ENCODE results near the gene MBNL1.
"Not testable (repeated sequence)": the region's sequence is repeated elsewhere in the genome, so short reads cannot be mapped to it uniquely, and the experiment has no call there.

The MBNL1 gene

GRCh38 chr3:152416808-152417580 is 148.3 kb downstream of the MBNL1 start:
- DNase-seq, result no peak

GRCh38 chr3:152419748-152420147 is 151.0 kb downstream of the MBNL1 start:
- no peak for DNase-seq

GRCh38 chr3:152421162-152421561 is 152.4 kb downstream of the MBNL1 start:
- no peak for DNase-seq

- DNase-seq, result no peak
These were observed 157.7 kb downstream of the MBNL1 start for GRCh38 chr3:152426393-152426792.

- DNase-seq, result no peak
These were observed 159.8 kb downstream of the MBNL1 start for GRCh38 chr3:152428577-152428976.

GRCh38 chr3:152430223-152431002 is 161.7 kb downstream of the MBNL1 start:
- no peak for DNase-seq

- DNase-seq, result no peak
These were observed 165.4 kb downstream of the MBNL1 start for GRCh38 chr3:152434142-152434541.

GRCh38 chr3:152435210-152435609 is 166.5 kb downstream of the MBNL1 start:
- DNase-seq, result not testable (repeated sequence)

GRCh38 chr3:152436707-152437590 is 168.2 kb downstream of the MBNL1 start:
- DNase-seq, result no peak

GRCh38 chr3:152438181-152438580 is 169.5 kb downstream of the MBNL1 start:
- no peak for DNase-seq

- no peak for DNase-seq
These were observed 170.0 kb downstream of the MBNL1 start for GRCh38 chr3:152438706-152439105.

- not testable (repeated sequence) for DNase-seq
These were observed 171.5 kb downstream of the MBNL1 start for GRCh38 chr3:152440243-152440642.

- no peak for DNase-seq
These were observed 174.7 kb downstream of the MBNL1 start for GRCh38 chr3:152443212-152444023.

GRCh38 chr3:152444029-152444641 is 175.4 kb downstream of the MBNL1 start:
- DNase-seq, result peak in 1 of 2 donors; percentile 58

GRCh38 chr3:152445212-152445611 is 176.5 kb downstream of the MBNL1 start:
- no peak for DNase-seq

- DNase-seq, result no peak
These were observed 177.8 kb downstream of the MBNL1 start for GRCh38 chr3:152446495-152446894.

GRCh38 chr3:152447511-152447910 is 178.8 kb downstream of the MBNL1 start:
- DNase-seq, result peak in 1 of 2 donors; percentile 32

GRCh38 chr3:152448091-152448490 is 179.4 kb downstream of the MBNL1 start:
- DNase-seq, result no peak

GRCh38 chr3:152452318-152452717 is 183.6 kb downstream of the MBNL1 start:
- no peak for DNase-seq

- DNase-seq, result no peak
These were observed 185.5 kb downstream of the MBNL1 start for GRCh38 chr3:152454076-152454875.

- DNase-seq, result no peak
These were observed 187.3 kb downstream of the MBNL1 start for GRCh38 chr3:152455989-152456388.
